Common myeloid progenitor, CD34-positive (primary cell): ENCODE measurements around the gene HINT1.

Source experiments
- CTCF ChIA-PET: fragments of 350-600 bp; sonication (Branson Sonifier 250); formaldehyde crosslinking; loops from one replicate; lab custom pipeline; 2021; ENCODE audit warnings: antibody characterized with exemption; lab: Charles Lee
- POLR2A ChIA-PET: fragments of 350-600 bp; sonication (Branson Sonifier 250); formaldehyde crosslinking; loops from one replicate; lab custom pipeline; 2021; ENCODE audit warnings: antibody characterized with exemption; lab: Charles Lee
- DNase-seq, 3 donors: peaks; one replicate each; pipeline versions ENCODE4 v3.0.0 to v3.0.0-alpha.2; 2013
- H3K27ac ChIP-seq, 2 experiments: 1 replicate in 1 of 2; 2 replicates in 1 of 2; pipeline ENCODE4 v1.7.0; 2013; ENCODE audit warnings: inconsistent platforms in 2 of 2, low read length in 2 of 2, mild to moderate bottlenecking in 2 of 2, low read depth in 1 of 2, moderate library complexity in 1 of 2; ENCODE audit not compliant: severe bottlenecking in 2 of 2, insufficient read depth in 1 of 2, poor library complexity in 1 of 2
- H3K27me3 ChIP-seq, 5 experiments: replicated peaks in 2 of 5; 1 replicate in 3 of 5; 2 replicates in 2 of 5; pipeline versions ENCODE4 v1.6.1 to v1.7.0; 2013; ENCODE audit warnings: low read length in 4 of 5, mild to moderate bottlenecking in 2 of 5, moderate library complexity in 2 of 5, inconsistent platforms in 1 of 5; ENCODE audit not compliant: insufficient read depth in 5 of 5, control insufficient read depth in 4 of 5
- H3K36me3 ChIP-seq, 4 experiments: 1 replicate in 2 of 4; 2 replicates in 2 of 4; pipeline versions ENCODE4 v1.6.1 to v1.7.0; 2013; ENCODE audit warnings: low read length in 3 of 4, control low read depth in 1 of 4, mild to moderate bottlenecking in 1 of 4; ENCODE audit not compliant: control insufficient read depth in 4 of 4, insufficient read depth in 4 of 4
- H3K4me1 ChIP-seq, 4 experiments: 1 replicate in 3 of 4; 2 replicates in 1 of 4; pipeline versions ENCODE4 v1.6.1 to v1.7.1; 2013; ENCODE audit warnings: low read length in 3 of 4, mild to moderate bottlenecking in 3 of 4, control low read depth in 1 of 4, inconsistent platforms in 1 of 4, moderate library complexity in 1 of 4; ENCODE audit not compliant: control insufficient read depth in 4 of 4, insufficient read depth in 4 of 4; ENCODE audit errors: control extremely low read depth in 1 of 4
- H3K4me3 ChIP-seq, 7 experiments: 1 replicate in 4 of 7; 2 replicates in 3 of 7; pipeline versions ENCODE4 v1.5.1 to v1.7.0; 2013; ENCODE audit warnings: mild to moderate bottlenecking in 7 of 7, low read length in 6 of 7, moderate library complexity in 6 of 7, inconsistent platforms in 2 of 7, low read depth in 2 of 7, control low read depth in 1 of 7; ENCODE audit not compliant: insufficient read depth in 4 of 7, control insufficient read depth in 1 of 7; ENCODE audit errors: extremely low read depth in 1 of 7
- H3K9me3 ChIP-seq, 5 experiments: 1 replicate in 4 of 5; 2 replicates in 1 of 5; pipeline versions ENCODE4 v1.6.1 to v1.7.1; 2013; ENCODE audit warnings: low read length in 4 of 5, mild to moderate bottlenecking in 2 of 5, inconsistent platforms in 1 of 5, low read depth in 1 of 5, moderate library complexity in 1 of 5; ENCODE audit not compliant: control insufficient read depth in 4 of 5, insufficient read depth in 2 of 5; ENCODE audit errors: control extremely low read depth in 1 of 5
- WGBS: methylation state at CpG from one replicate; pipeline ENCODE4 v1.1.5; 2013; ENCODE audit not compliant: insufficient coverage; 5-methylcytosine and 5-hydroxymethylcytosine counted together

The HINT1 gene

GRCh38 chr5:131163276-131164119 is 1.6 kb downstream of the HINT1 start:
- CTCF ChIA-PET = interaction anchor here (0.6 to 4.2 kb wide), 9 partner anchors 11 to 229 kb away, joined by 3 to 19 read pairs (median 3); no protein-coding TSS in a partner anchor
- WGBS = 0% methylated on average over 3 of the region's 9 CpGs
- Histone ChIP-seq H3K9me3 (no peaks in the 10 kb centered on the region), H3K36me3 (peaks cover 10 to 42% (median 28%) of the 10 kb centered on the region in 4 experiments), H3K4me1 (peaks cover 18 to 43% (median 23%) of the 10 kb centered on the region in 4 experiments), H3K4me3 (peak overlapping the region in 6 of 7 experiments; percentile 85 to 98 (median 92)), H3K27ac (peak overlapping the region; percentile 95 to 98), H3K27me3 (no peaks in the 10 kb centered on the region)
- DNase-seq = peak; percentile 58 to 88 (median 82)
- POLR2A ChIA-PET = interaction anchor here (0.7 to 1.5 kb wide), 3 partner anchors 46 to 218 kb away, joined by 3 to 7 read pairs (median 4); partner anchors contain the start of gene CDC42SE2

DNA sequence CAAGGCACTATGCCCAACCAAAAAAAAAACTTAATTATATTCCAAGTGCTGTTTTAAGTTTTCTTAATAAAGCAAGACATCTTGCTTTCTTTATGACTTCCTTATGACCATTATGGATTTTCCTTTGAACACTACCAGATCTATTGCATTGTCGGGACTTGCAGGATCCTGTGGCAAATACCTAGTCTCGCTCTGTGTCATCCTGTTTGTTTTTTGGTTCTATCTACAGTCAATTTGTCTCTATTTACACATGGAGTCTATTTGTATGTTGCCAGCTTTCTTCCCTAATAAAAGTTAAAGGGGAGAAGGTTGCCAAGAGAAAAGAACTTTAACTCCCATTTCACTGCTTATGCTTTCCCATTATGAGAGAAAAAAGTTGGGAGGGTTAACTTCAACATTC is 4.9 kb downstream of the HINT1 start:
- ChIA-PET CTCF (interaction anchor here (1.0 to 4.2 kb wide), 3 partner anchors 9 to 227 kb away, joined by 3 to 19 read pairs (median 4); no protein-coding TSS in a partner anchor), POLR2A (interaction anchor here (1.0 kb wide), 1 partner anchor 104 kb away, joined by 3 read pairs; no protein-coding TSS in a partner anchor)
- no peak overlapping the region for H3K4me3 ChIP-seq
- H3K9me3 ChIP-seq = no peaks in the 10 kb centered on the region
- WGBS = no CpG with 5 or more reads among the region's 2 CpGs
- H3K27me3 ChIP-seq = no peaks in the 10 kb centered on the region
- DNase-seq = no peak
- H3K27ac ChIP-seq = no peak overlapping the region
- peaks cover 11 to 33% (median 17%) of the 10 kb centered on the region in 4 experiments for H3K4me1 ChIP-seq
- H3K36me3 ChIP-seq = peaks cover 10 to 61% (median 32%) of the 10 kb centered on the region in 4 experiments

DNA sequence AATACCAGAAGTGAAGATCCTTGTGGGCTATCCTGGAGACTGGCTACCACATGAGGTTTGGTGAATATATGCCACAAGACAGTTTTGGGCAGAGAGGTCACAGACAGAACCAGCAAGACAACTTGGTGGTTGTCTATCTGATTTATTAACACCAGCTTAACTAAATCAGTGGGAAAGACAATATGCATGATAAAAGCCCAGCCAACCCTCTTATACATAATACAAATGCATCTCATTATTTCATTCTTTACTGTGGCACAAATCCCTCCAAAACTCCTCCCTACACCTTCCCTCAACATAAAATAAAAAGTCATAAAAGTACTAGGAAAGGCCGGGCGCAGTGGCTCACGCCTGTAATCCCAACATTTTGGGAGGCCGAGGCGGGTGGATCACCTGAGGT is 8.1 kb downstream of the HINT1 start:
- 99% methylated on average over 5 of the region's 5 CpGs for WGBS
- Histone ChIP-seq H3K36me3 (peaks cover 7 to 54% (median 27%) of the 10 kb centered on the region in 4 experiments), H3K9me3 (no peaks in the 10 kb centered on the region), H3K27me3 (no peaks in the 10 kb centered on the region), H3K4me3 (no peak overlapping the region), H3K27ac (no peak overlapping the region), H3K4me1 (peaks cover 0 to 15% (median 4%) of the 10 kb centered on the region in 4 experiments)
- CTCF ChIA-PET = interaction anchor here (0.6 kb wide), 1 partner anchor 10 kb away, joined by 3 read pairs; no protein-coding TSS in a partner anchor
- POLR2A ChIA-PET = no interaction called here
- no peak for DNase-seq

GRCh38 chr5:131156385-131156784 is 8.7 kb downstream of the HINT1 start:
- POLR2A ChIA-PET = no interaction called here
- WGBS = 91% methylated on average over 1 of the region's 2 CpGs
- CTCF ChIA-PET = no interaction called here

DNA sequence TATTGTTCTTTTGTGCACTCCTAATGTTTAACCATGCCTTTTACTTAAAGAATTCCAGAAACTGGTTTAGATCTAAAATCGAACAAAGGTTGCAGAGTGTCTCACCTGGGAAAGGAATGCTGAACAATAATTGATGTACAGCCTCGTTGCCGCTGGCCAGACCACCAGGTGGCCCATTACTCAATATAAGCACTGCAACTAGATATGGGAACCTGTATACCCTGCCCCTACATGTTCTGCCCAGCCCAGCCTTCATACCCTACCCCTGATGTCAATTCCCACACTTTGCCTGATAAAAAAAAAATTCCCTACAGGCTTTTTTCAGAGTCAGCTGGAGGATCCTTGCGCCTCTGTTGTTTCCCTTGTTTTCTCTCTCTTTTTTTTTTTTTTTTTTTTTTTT is 13.8 kb downstream of the HINT1 start:
- no peaks in the 10 kb centered on the region for H3K27me3 ChIP-seq
- H3K4me3 ChIP-seq = no peak overlapping the region
- H3K9me3 ChIP-seq = no peaks in the 10 kb centered on the region
- H3K36me3 ChIP-seq = peaks cover 0 to 2% (median 0%) of the 10 kb centered on the region in 4 experiments
- 100% methylated on average over 3 of the region's 4 CpGs for whole genome bisulfite sequencing
- CTCF ChIA-PET = interaction anchor here (0.6 kb wide), 1 partner anchor 9 kb away, joined by 4 read pairs; no protein-coding TSS in a partner anchor
- POLR2A ChIA-PET = no interaction called here
- no peak for DNase-seq
- no peaks in the 10 kb centered on the region for H3K4me1 ChIP-seq
- H3K27ac ChIP-seq = no peak overlapping the region

More at GRCh38 chr5:131156385-131156784, 8.7 kb downstream of the HINT1 start:
- peaks cover 0 to 12% (median 2%) of the 10 kb centered on the region in 4 experiments for H3K4me1 ChIP-seq
- no peak overlapping the region for H3K27ac ChIP-seq
- H3K4me3 ChIP-seq = no peak overlapping the region
- DNase-seq = no peak
- H3K36me3 ChIP-seq = peaks cover 7 to 48% (median 24%) of the 10 kb centered on the region in 4 experiments
- H3K27me3 ChIP-seq = no peaks in the 10 kb centered on the region
- no peaks in the 10 kb centered on the region for H3K9me3 ChIP-seq

- H3K9me3 ChIP-seq = no peaks in the 10 kb centered on the region
- ChIA-PET CTCF (no interaction called here), POLR2A (interaction anchor here (0.5 kb wide), 1 partner anchor 40 kb away, joined by 3 read pairs; no protein-coding TSS in a partner anchor)
- 94% methylated on average over 7 of the region's 7 CpGs for WGBS
- DNase-seq = no peak
- H3K27me3 ChIP-seq = no peaks in the 10 kb centered on the region
- no peaks in the 10 kb centered on the region for H3K36me3 ChIP-seq
- no peaks in the 10 kb centered on the region for H3K4me1 ChIP-seq
- no peak overlapping the region for H3K4me3 ChIP-seq
- no peak overlapping the region for H3K27ac ChIP-seq
Measured at GRCh38 chr5:131150408-131150807, 14.6 kb downstream of the HINT1 start.
